GM12873 (cell line): ENCODE data around the gene TSC22D4.

ENCODE experiments used
- TF ChIP-seq, protein P1 (sequence below): IDR thresholded peaks from 2 replicates; pipeline ENCODE4 v1.5.1; 2012; ENCODE audit warnings: low read depth, mild to moderate bottlenecking, moderate library complexity, low read length, control low read depth; ENCODE audit not compliant: insufficient read depth; ENCODE audit errors: missing control alignments

The TSC22D4 gene

DNA sequence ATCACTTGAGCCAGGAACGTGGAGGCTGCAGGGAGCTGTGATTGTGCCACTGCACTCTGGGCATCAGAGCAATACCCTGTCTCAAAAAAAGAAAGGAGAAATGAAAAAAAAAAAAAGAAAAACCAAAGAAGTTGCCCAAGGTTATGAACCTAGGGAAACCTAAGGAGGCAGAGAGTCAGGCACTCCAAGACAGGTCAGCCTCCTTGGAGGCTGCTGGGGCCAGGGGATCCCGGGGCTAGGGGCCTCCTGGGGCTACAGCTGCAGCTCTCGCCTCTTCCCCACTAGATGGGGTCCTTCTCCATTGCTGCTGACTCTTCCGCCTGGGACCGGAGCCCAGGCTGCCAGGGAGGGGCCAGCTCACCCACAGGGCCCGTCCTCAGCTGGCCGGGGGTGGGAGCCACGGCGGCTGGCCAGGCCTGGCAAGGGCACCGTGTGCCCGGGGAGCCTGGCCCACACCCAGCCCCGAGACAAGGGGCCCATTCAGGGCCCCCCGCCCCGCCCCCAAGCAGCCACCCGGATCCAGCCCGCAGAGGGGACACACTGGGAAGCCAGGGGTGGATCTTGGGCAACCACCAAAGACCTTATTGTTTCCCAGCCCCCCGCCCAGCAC, 13.2 kb downstream of the TSC22D4 start:
- TF ChIP-seq, protein P1, sequence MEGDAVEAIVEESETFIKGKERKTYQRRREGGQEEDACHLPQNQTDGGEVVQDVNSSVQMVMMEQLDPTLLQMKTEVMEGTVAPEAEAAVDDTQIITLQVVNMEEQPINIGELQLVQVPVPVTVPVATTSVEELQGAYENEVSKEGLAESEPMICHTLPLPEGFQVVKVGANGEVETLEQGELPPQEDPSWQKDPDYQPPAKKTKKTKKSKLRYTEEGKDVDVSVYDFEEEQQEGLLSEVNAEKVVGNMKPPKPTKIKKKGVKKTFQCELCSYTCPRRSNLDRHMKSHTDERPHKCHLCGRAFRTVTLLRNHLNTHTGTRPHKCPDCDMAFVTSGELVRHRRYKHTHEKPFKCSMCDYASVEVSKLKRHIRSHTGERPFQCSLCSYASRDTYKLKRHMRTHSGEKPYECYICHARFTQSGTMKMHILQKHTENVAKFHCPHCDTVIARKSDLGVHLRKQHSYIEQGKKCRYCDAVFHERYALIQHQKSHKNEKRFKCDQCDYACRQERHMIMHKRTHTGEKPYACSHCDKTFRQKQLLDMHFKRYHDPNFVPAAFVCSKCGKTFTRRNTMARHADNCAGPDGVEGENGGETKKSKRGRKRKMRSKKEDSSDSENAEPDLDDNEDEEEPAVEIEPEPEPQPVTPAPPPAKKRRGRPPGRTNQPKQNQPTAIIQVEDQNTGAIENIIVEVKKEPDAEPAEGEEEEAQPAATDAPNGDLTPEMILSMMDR = peak; percentile 20

DNA sequence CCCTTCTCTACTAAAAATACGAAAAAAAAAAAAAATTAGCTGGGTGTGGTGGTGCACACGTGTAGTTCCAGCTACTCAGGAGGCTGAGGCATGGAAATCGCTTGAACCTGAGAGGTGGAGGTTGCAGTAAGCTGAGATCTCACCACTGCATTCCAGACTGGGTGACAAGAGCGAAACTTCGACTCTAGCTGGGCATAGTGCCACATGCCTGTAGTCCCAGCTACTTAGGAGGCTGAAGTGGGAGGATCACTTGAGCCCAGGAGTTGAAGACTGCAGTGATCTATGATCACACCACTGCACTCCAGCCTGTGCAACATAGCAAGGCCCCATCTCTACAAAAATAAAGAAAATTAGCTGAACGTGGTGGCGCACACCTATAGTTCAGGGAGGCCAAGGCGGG, 13.7 kb downstream of the TSC22D4 start:
- TF ChIP-seq, protein P1 = no peak

DNA sequence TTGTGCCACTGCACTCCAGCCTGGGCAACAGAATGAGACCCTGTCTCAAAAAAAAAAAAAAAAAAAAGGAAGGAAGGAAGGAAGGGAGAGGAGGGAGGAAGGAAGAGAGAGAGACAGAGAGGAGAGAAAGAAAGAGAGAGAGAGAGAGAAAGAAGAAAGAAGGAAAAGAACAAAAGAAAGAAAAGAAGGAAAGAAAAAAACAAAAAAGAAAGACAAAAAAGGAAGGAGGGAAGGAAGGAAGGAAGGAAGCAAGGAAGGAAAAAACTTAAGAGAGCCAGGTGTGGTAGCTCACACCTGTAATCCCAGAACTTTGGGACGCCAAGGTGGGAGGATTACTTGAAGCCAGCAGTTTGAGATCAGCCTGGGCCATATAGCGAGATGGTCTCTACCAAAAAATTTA, 14.2 kb downstream of the TSC22D4 start:
- TF ChIP-seq, protein P1 = no peak

DNA sequence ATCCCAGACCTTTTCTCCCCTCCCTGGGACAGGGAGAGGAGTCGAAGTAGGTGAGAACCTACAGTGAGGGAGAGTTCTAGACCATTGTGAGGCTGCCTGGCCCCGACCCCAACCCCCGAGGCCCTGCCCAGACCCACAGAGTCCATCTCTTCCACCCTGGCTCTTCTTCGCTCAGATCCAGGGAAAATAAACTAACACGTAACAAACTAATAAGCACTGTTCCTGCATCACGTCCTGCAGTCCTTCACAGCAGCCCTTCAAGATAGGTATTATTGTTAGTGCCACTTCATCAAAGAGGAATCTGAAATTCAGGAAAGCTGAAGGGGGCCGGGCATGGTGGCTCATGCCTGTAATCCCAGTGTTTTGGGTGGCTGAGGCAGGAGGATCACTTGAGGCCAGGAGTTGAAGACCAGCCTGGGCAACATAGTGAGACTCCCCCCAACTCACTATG, 14.8 kb downstream of the TSC22D4 start, which contains the start of gene SPACDR:
SPACDR (minus strand) TSS at position 51 of the 451 bp plus-strand sequence. CDS start 235 bp downstream, outside the sequence.
- TF ChIP-seq, protein P1 = no peak

DNA sequence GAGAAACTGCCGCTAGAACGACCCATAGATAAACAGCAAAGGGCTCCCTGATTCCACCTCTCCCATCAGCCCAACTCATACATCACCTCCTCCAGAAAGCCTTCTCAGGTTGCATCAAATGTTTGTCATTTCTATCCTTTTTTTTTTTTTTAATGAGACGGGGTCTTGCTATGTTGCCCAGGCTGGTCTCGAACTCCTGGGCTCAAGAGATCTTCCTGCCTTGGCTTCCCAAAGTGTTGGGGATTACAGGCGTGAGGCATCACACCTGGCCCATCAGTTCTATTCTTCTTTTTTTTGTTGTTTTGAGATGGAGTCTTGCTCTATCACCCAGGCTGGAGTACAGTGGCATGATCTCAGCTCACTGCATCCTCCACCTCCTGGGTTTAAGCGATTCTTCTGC, 22.0 kb downstream of the TSC22D4 start:
- TF ChIP-seq, protein P1 = no peak

DNA sequence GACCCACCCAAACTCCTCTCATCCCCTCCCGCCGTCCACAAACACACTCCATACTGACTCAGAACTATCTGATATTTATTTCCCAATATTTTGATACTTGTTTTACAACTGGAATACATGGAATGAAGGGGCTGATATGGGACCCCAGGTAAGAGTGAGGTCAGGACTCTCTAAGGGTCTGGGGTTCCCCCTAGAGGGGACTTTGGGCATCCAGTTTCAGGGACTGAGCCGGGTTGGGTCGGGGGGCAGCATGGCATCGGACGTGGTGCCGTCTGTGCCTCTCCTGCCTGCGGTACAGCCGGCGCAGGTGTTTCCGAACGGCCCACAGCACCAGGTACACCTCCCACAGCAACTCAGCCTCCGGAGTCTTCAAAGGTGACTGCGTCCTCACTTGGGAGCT, 22.5 kb downstream of the TSC22D4 start:
- TF ChIP-seq, protein P1 = no peak

DNA sequence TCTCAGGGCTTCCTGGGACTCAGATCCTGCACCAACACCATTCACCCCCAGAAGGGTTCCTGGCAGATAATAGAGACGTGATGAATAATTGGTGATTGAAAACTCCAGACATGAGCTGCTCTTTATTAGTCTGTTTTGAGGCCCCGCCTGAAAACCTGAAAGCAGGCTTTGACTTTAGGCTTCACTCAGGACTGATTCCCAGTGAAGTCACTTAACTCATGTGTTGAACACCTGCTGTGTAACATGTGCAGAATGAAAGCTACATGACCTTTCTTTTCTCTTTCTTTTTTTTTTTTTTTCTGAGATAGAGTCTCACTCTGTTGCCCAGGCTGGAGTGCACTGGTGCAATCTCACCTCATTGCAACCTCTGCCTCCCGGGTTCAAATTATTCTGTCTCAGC, 23.8 kb downstream of the TSC22D4 start:
- TF ChIP-seq, protein P1 = no peak

DNA sequence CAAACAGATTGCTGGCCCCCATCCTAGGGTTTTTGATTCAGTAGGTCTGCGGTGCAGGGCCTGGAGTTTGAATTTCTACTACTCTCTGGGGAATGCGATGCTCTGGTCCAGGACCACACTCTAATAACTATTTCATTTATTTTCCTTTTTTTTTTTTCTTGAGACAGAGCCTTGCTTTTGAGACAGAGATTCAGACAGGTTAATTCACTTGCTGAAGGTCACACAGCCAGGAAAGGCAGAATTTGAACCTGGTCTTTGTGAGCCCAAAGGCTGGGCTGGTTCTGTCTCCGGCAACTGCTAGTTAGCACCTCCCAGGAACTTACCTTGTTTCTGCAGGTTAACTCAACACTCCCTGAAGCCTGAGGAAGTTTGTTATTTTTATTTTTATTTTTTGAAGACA, 26.5 kb downstream of the TSC22D4 start:
- TF ChIP-seq, protein P1 = no peak
